HEK293T (cell line): Measurements from ENCODE around the gene NPAT.

Experiments used
- BHLHE40 ChIP-seq: fragments of 450-650 bp; IDR thresholded peaks from 2 replicates; pipeline ENCODE4 v1.6.1; 2016; ENCODE audit warnings: mild to moderate bottlenecking, moderate library complexity, borderline replicate concordance
- ELF4 ChIP-seq: fragments of 450-650 bp; IDR thresholded peaks from 2 replicates; pipeline ENCODE4 v1.6.1; 2017; ENCODE audit warnings: antibody characterized with exemption
- FOXM1 ChIP-seq: fragments of 450-650 bp; IDR thresholded peaks from 2 replicates; pipeline ENCODE4 v1.6.1; 2017; ENCODE audit warnings: mild to moderate bottlenecking, borderline replicate concordance
- PKNOX1 ChIP-seq: fragments of 450-650 bp; IDR thresholded peaks from 2 replicates; pipeline ENCODE4 v1.6.1; 2016
- TARDBP ChIP-seq: fragments of 450-650 bp; IDR thresholded peaks from 2 replicates; pipeline ENCODE4 v1.6.1; 2016

DNA sequence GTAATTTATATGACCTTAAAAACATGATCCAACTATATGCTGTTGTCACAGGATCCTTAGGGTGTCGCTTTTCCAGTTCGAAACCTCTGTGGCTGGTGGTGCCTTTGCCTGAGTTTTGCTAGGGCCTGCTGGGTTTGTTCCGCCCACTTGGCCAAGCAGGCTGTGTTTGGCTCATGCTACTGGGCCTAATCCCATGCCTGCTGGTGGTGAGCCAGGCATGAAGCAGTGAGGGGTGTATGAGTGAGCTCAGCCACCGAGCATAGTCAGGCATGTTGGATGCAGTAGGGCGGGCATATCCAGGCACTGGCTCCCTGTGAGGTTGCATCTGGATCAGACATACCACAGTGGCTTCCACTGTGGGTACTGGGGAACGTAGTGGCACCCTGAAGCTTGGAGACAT, 16.3 kb downstream of the NPAT start:
- no peak for TF ChIP-seq TARDBP
- no peak for TF ChIP-seq FOXM1
- TF ChIP-seq BHLHE40 = no peak
- no peak for TF ChIP-seq PKNOX1
- no peak for TF ChIP-seq ELF4
